HL-60 (cell line): ENCODE results near the gene TSACC.

Experiments used
- DNase-seq, 2 experiments: peaks; one replicate each; pipeline ENCODE4 v3.0.0-alpha.2; 2010 to 2020; ENCODE audit warnings: low read depth in 1 of 2, low spot score in 1 of 2
- H3K27ac ChIP-seq: fragments of 250-450 bp; sonication (Bioruptor Pico); replicated peaks from 2 replicates; pipeline ENCODE4 v1.5.1; 2020; ENCODE audit warnings: mild to moderate bottlenecking, moderate library complexity
- H3K27me3 ChIP-seq: fragments of 250-450 bp; sonication (Bioruptor Pico); 2 replicates; pipeline ENCODE4 v1.5.1; 2021; ENCODE audit warnings: mild to moderate bottlenecking, moderate library complexity; ENCODE audit not compliant: insufficient read depth, poor library complexity, severe bottlenecking
- H3K4me3 ChIP-seq: replicated peaks from 2 replicates; pipeline ENCODE4 v1.5.1; 2011; ENCODE audit warnings: mild to moderate bottlenecking, control low read depth, low read length; ENCODE audit not compliant: insufficient read depth
- CTCF ChIP-seq: IDR thresholded peaks from one replicate; pipeline ENCODE4 v1.5.1; 2011; ENCODE audit warnings: low read length, control low read depth, inconsistent platforms; ENCODE audit not compliant: insufficient read depth
- GABPA ChIP-seq: IDR thresholded peaks from 2 replicates; pipeline ENCODE4 v1.6.1; 2012; ENCODE audit warnings: low read depth
- POLR2AphosphoS5 ChIP-seq: IDR thresholded peaks from 2 replicates; pipeline ENCODE4 v1.6.1; 2012; ENCODE audit warnings: low read depth
- REST ChIP-seq: IDR thresholded peaks from 2 replicates; pipeline ENCODE4 v1.6.1; 2012; ENCODE audit warnings: low read depth; ENCODE audit not compliant: insufficient replicate concordance
- SPI1 ChIP-seq: IDR thresholded peaks from 2 replicates; pipeline ENCODE4 v1.6.1; 2012; ENCODE audit warnings: low read depth, mild to moderate bottlenecking, borderline replicate concordance
- long read RNA-seq: library from polyadenylated mRNA; unstranded; transcript quantifications from one replicate; pipeline ENCODE4 v2.0.0, GENCODE V29; 2020

TSACC gene
- long read RNA-seq = 0 reads

GRCh38 chr1:156338180-156338976, at the start of gene TSACC, which contains the start of gene CCT3:
TSACC (plus strand) TSS chr1:156338526; CDS start chr1:156339758, 1,232 bp downstream.
CCT3 (minus strand) TSS chr1:156338292; CDS start chr1:156338184, 108 bp downstream.
- peak within 1 kb of the TSS; percentile 90 for H3K4me3 ChIP-seq

DNA sequence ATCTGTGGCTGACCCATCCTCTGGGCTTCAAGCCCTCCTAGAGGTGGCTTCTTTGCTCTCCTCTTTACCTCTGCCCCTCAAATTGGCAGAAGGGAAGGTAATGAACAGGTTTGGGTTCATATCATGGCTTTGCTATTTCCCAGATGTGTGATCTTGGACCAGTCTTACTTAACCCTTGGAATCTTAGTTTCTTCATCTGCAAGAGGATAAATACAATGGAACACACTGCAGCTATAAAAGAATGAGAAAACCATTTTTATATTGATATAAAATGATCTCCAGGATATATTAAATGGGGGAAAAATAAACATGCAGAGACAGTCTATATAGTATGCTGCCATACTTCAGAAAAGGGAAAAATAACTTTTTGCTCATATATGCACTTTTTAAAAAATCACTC, 48.5 kb upstream of the TSACC start:
- Histone ChIP-seq H3K27me3 (no peaks in the 10 kb centered on the region), H3K4me3 (no peak overlapping the region), H3K27ac (no peak overlapping the region)
- TF ChIP-seq SPI1 = no peak
- TF ChIP-seq CTCF = no peak
- no peak for TF ChIP-seq GABPA
- no peak for TF ChIP-seq REST
- no peak for TF ChIP-seq POLR2AphosphoS5
- DNase-seq = no peak

More at GRCh38 chr1:156338180-156338976, at the start of gene TSACC, which contains the start of gene CCT3:
- no peak for TF ChIP-seq REST
- TF ChIP-seq GABPA = 0 out of 2 replicates have a peak, but pooled peaks have one; percentile 36
- peak; percentile 88 for TF ChIP-seq POLR2AphosphoS5
- TF ChIP-seq SPI1 = no peak
- no peak for TF ChIP-seq CTCF
- Histone ChIP-seq H3K27me3 (no peaks in the 10 kb centered on the region), H3K27ac (peak within 1 kb of the TSS; percentile 83)
- peak; percentile 100 for DNase-seq

- TF ChIP-seq POLR2AphosphoS5 = no peak
- TF ChIP-seq GABPA = no peak
- TF ChIP-seq SPI1 = no peak
- no peak for TF ChIP-seq REST
- no peak for TF ChIP-seq CTCF
- Histone ChIP-seq H3K27me3 (no peaks in the 10 kb centered on the region), H3K27ac (no peak overlapping the region), H3K4me3 (no peak overlapping the region)
- DNase-seq = no peak
Observed at GRCh38 chr1:156291226-156292061, 46.9 kb upstream of the TSACC start.
